Measurements from ENCODE around the gene SMYD4.
"Not testable (repeated sequence)": the region's sequence is repeated elsewhere in the genome, so short reads cannot be mapped to it uniquely, and the experiment has no call there.

SMYD4 gene

DNA sequence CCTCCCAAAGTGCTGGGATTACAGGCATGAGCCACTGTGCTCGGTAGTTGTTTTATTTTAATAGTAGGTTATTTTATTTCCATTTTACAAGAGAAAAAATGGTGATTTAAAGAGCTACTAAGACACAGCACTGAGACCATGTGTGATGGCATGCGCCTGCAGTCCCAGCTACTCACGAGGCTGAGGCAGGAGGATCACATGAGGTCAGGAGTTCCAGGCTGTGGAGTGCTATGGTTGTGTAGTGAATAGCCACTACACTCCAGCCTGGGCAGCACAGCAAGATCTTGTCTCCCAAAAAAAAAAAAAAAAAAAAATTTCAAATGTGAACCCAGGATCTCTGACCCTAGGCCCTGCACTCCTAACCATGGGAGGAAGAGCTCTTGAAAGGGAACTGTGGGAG, 64.1 kb downstream of the SMYD4 start:
- Histone ChIP-seq H3K27me3 (ENCODE audit: insufficient read depth, poor library complexity, severe bottlenecking) (no peaks in the 10 kb centered on the region), H3K4me3 (replicated peaks; ENCODE audit: insufficient read depth, low read length) (no peak overlapping the region), H3K27ac (replicated peaks) (no peak overlapping the region)
- DNase-seq (ENCODE audit: low read depth in 1 of 2, low spot score in 1 of 2) = no peak
- no peak for TF ChIP-seq POLR2AphosphoS5 (IDR thresholded peaks at IDR 0.05; ENCODE audit: low read depth)
- TF ChIP-seq GABPA (IDR thresholded peaks at IDR 0.05; ENCODE audit: low read depth) = no peak
- TF ChIP-seq, protein P1, sequence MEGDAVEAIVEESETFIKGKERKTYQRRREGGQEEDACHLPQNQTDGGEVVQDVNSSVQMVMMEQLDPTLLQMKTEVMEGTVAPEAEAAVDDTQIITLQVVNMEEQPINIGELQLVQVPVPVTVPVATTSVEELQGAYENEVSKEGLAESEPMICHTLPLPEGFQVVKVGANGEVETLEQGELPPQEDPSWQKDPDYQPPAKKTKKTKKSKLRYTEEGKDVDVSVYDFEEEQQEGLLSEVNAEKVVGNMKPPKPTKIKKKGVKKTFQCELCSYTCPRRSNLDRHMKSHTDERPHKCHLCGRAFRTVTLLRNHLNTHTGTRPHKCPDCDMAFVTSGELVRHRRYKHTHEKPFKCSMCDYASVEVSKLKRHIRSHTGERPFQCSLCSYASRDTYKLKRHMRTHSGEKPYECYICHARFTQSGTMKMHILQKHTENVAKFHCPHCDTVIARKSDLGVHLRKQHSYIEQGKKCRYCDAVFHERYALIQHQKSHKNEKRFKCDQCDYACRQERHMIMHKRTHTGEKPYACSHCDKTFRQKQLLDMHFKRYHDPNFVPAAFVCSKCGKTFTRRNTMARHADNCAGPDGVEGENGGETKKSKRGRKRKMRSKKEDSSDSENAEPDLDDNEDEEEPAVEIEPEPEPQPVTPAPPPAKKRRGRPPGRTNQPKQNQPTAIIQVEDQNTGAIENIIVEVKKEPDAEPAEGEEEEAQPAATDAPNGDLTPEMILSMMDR (IDR thresholded peaks at IDR 0.05; ENCODE audit: insufficient read depth, low read length) = no peak
- TF ChIP-seq, protein P2, sequence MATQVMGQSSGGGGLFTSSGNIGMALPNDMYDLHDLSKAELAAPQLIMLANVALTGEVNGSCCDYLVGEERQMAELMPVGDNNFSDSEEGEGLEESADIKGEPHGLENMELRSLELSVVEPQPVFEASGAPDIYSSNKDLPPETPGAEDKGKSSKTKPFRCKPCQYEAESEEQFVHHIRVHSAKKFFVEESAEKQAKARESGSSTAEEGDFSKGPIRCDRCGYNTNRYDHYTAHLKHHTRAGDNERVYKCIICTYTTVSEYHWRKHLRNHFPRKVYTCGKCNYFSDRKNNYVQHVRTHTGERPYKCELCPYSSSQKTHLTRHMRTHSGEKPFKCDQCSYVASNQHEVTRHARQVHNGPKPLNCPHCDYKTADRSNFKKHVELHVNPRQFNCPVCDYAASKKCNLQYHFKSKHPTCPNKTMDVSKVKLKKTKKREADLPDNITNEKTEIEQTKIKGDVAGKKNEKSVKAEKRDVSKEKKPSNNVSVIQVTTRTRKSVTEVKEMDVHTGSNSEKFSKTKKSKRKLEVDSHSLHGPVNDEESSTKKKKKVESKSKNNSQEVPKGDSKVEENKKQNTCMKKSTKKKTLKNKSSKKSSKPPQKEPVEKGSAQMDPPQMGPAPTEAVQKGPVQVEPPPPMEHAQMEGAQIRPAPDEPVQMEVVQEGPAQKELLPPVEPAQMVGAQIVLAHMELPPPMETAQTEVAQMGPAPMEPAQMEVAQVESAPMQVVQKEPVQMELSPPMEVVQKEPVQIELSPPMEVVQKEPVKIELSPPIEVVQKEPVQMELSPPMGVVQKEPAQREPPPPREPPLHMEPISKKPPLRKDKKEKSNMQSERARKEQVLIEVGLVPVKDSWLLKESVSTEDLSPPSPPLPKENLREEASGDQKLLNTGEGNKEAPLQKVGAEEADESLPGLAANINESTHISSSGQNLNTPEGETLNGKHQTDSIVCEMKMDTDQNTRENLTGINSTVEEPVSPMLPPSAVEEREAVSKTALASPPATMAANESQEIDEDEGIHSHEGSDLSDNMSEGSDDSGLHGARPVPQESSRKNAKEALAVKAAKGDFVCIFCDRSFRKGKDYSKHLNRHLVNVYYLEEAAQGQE (IDR thresholded peaks at IDR 0.05; ENCODE audit: insufficient replicate concordance, low read depth) = no peak
- TF ChIP-seq SPI1 (IDR thresholded peaks at IDR 0.05; ENCODE audit: borderline replicate concordance, low read depth) = no peak

DNA sequence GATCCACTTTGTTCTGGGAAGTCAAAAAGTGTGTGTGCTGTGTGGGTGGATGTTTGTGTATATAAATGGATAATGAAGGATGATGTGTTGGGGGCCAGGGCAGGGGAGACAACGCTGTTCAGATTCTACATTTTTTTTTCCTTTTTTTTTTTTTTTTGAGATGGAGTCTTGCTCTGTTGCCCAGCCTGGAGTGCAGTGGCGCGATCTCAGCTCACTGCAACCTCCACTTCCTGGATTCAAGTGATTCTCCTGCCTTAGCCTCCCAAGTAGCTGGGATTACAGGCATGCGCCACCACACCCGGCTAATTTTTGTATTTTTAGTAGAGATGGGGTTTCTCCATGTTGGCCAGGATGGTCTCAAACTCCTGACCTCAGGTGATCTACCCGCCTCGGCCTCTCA, 65.0 kb downstream of the SMYD4 start:
- not testable (repeated sequence) for H3K27ac ChIP-seq (replicated peaks); DNase-seq (ENCODE audit: low read depth in 1 of 2, low spot score in 1 of 2); H3K27me3 ChIP-seq (ENCODE audit: insufficient read depth, poor library complexity, severe bottlenecking); H3K4me3 ChIP-seq (replicated peaks; ENCODE audit: insufficient read depth, low read length)

DNA sequence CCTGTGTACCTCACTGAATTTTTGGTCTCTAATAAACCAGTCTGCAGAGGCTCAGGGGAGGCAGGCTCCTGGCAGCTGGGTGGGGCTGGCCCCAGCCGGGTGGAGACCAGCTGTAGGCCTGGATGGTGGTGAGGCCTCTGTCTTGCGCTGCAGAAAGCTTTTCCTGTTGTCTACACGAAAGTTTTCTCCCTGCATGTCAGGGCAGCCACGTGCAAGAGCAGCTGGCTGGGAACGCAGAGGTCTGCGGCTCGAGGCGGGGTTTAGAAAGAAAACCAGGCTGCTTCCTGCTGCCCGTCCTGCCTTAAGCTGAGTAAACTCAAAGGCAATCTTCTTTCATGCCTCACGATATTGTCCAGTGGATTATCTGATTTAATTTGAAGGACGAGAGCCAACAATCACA, 65.4 kb downstream of the SMYD4 start:
- Histone ChIP-seq H3K27ac (replicated peaks) (peak overlapping the region; percentile 56), H3K4me3 (replicated peaks; ENCODE audit: insufficient read depth, low read length) (no peak overlapping the region), H3K27me3 (ENCODE audit: insufficient read depth, poor library complexity, severe bottlenecking) (no peaks in the 10 kb centered on the region)
- TF ChIP-seq SPI1 (IDR thresholded peaks at IDR 0.05; ENCODE audit: borderline replicate concordance, low read depth) (no peak), POLR2AphosphoS5 (IDR thresholded peaks at IDR 0.05; ENCODE audit: low read depth) (peak; percentile 57), GABPA (IDR thresholded peaks at IDR 0.05; ENCODE audit: low read depth) (no peak)
- TF ChIP-seq, protein P2 (IDR thresholded peaks at IDR 0.05; ENCODE audit: insufficient replicate concordance, low read depth) = no peak
- TF ChIP-seq, protein P1 (IDR thresholded peaks at IDR 0.05; ENCODE audit: insufficient read depth, low read length) = no peak
- DNase-seq (ENCODE audit: low read depth in 1 of 2, low spot score in 1 of 2) = peak in 1 of 2 experiments; percentile 78

DNA sequence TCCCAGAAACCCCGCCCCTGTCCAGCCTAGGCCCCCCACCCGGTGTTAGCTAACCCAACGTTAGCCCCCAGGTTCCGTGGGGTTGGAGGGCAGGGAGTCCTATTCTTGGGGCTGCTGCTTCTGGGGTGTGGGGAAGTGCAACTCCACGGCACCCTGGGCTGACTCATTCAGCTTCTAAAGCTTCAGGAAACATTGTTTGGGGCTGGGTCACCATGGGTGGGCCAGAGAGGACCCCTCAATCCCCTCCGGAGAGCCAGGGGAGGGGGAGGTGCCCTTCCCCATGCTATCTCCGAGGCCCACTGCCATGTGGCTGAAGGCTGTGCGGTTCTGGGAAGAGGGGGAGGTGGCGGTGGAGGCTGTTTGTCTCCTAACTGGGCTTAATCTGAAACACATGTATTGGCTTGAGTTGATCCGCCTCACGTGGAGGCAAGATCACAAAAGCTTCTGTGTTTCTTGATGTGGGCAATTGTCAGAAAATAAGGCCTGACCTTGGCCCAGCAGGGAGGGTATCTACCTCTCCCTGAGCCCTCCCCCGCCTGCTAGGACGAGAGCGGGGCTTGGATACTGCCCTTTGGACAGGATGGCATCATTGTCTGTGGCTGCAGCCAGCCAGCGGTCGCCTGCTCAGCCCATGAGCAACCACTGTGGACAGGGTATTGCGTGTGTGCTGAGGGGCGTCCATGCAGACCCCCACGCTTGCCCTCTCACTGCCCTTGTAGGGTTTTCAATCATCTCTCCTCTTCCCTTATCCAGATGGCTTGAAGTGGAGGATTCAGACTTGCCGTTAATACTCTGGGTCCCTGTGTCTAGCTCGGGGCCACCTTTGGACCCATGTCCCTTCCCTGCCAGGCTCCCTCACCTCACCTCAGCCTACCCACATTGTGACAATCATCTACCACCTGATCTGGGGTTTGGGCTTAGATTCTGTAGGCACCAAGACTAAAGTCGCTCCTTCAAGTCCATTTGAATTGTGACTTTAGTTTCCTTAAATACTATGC, 66.5 kb downstream of the SMYD4 start:
- no peak for DNase-seq (ENCODE audit: low read depth in 1 of 2, low spot score in 1 of 2)
- TF ChIP-seq, protein P1 (IDR thresholded peaks at IDR 0.05; ENCODE audit: insufficient read depth, low read length) = no peak
- TF ChIP-seq SPI1 (IDR thresholded peaks at IDR 0.05; ENCODE audit: borderline replicate concordance, low read depth) = peak; percentile 8; the same call in 1 of the 2 replicates
- Histone ChIP-seq H3K4me3 (replicated peaks; ENCODE audit: insufficient read depth, low read length) (no peak overlapping the region), H3K27me3 (ENCODE audit: insufficient read depth, poor library complexity, severe bottlenecking) (no peaks in the 10 kb centered on the region), H3K27ac (replicated peaks) (peak overlapping the region; percentile 19; the same call in 1 of the 2 replicates)
